SK-N-SH treated with all-trans-retinoic acid at 6 μM for 48 hours (cell line): ENCODE data around the gene OTOG.

Source experiments
- OSR1 ChIP-seq: fragments of 250-450 bp; sonication (Bioruptor Pico); IDR thresholded peaks from 2 replicates; pipeline ENCODE4 v1.8.0; 2022; ENCODE audit warnings: moderate library complexity, mild to moderate bottlenecking, inconsistent platforms
- TCF4 ChIP-seq: fragments of 250-450 bp; sonication (Bioruptor Pico); IDR thresholded peaks from 2 replicates; pipeline ENCODE4 v1.8.0; 2021; ENCODE audit warnings: mild to moderate bottlenecking, moderate library complexity, borderline replicate concordance
- TF ChIP-seq, protein P1 (sequence below): fragments of 250-450 bp; sonication (Bioruptor Pico); IDR thresholded peaks from 2 replicates; pipeline ENCODE4 v1.8.0; 2020; ENCODE audit warnings: mild to moderate bottlenecking, moderate library complexity, borderline replicate concordance

DNA sequence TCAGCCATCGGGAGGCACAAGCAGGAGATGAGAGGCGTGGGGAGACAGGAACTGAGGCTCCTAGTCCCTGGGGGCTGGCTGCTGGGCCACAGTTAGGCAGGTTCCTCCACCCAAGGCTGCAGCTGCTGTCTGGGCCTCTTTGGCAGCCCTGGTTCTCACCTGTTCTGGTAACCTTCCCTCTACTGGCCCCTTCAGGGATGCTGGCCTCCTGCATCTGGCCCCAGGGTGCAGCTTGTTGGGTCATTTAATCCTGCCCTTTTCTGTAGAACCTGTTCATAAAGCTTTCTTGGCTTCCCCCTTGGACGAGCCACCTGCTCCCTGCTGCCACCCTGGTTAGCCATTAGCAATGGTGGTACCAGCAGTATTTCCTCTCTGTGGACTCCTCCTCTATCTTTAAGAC, 8.3 kb upstream of the OTOG start:
- TF ChIP-seq TCF4 (no peak), OSR1 (no peak)
- TF ChIP-seq, protein P1, sequence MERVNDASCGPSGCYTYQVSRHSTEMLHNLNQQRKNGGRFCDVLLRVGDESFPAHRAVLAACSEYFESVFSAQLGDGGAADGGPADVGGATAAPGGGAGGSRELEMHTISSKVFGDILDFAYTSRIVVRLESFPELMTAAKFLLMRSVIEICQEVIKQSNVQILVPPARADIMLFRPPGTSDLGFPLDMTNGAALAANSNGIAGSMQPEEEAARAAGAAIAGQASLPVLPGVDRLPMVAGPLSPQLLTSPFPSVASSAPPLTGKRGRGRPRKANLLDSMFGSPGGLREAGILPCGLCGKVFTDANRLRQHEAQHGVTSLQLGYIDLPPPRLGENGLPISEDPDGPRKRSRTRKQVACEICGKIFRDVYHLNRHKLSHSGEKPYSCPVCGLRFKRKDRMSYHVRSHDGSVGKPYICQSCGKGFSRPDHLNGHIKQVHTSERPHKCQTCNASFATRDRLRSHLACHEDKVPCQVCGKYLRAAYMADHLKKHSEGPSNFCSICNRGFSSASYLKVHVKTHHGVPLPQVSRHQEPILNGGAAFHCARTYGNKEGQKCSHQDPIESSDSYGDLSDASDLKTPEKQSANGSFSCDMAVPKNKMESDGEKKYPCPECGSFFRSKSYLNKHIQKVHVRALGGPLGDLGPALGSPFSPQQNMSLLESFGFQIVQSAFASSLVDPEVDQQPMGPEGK (CRISPR knock-in tag) = no peak
